Peyer's patch (tissue), 4 donors: ENCODE data around the gene NSRP1.

Experiments
- CTCF ChIP-seq, 6 experiments: fragments of 450-650 bp in 4 of 6; fragments of 200-600 bp in 2 of 6; sonication (generic) in 1 of 6; IDR thresholded peaks; one replicate each; pipeline ENCODE4 v1.5.1; 2017 to 2019; ENCODE audit warnings: antibody characterized with exemption in 6 of 6, mild to moderate bottlenecking in 3 of 6, moderate library complexity in 1 of 6
- POLR2A ChIP-seq, 2 donors: fragments of 450-650 bp; IDR thresholded peaks; one replicate each; pipeline ENCODE4 v1.5.1; 2017; ENCODE audit warnings: antibody characterized with exemption in 2 of 2, mild to moderate bottlenecking in 2 of 2, moderate library complexity in 2 of 2

GRCh38 chr17:30130121-30130520 lies 13.5 kb downstream of the NSRP1 start:
- no peak for TF ChIP-seq CTCF (IDR thresholded peaks at IDR 0.05)
- no peak for TF ChIP-seq POLR2A (IDR thresholded peaks at IDR 0.05)
